ENCODE results near the gene ICE1. TPM values are rescaled to one million over a fixed set of nuclear protein-coding genes. Genes with fewer than 3 reads are reported as not detected.
"Not testable (repeated sequence)": the region's sequence is repeated elsewhere in the genome, so short reads cannot be mapped to it uniquely, and the experiment has no call there.

ICE1 gene
- total RNA-seq, result 11.6 TPM

GRCh38 chr5:5421961-5422818, at the start of gene ICE1:
Gene ICE1 (plus strand): TSS chr5:5422677. CDS start chr5:5422916, 239 bp downstream.
- peak; percentile 96 to 97 (median 97) for DNase-seq (ENCODE audit: low read depth in 2 of 3, low spot score in 2 of 3)

GRCh38 chr5:5372930-5373329, 49.5 kb upstream of the ICE1 start:
- no peak for DNase-seq (ENCODE audit: low read depth in 2 of 3, low spot score in 2 of 3)

GRCh38 chr5:5373351-5373989, 49.0 kb upstream of the ICE1 start:
- DNase-seq (ENCODE audit: low read depth in 2 of 3, low spot score in 2 of 3), result no peak

- no peak for DNase-seq (ENCODE audit: low read depth in 2 of 3, low spot score in 2 of 3)
Measured at GRCh38 chr5:5374009-5374715, 48.3 kb upstream of the ICE1 start.

GRCh38 chr5:5377780-5378179, 44.7 kb upstream of the ICE1 start:
- DNase-seq (ENCODE audit: low read depth in 2 of 3, low spot score in 2 of 3), result no peak

GRCh38 chr5:5378531-5378930, 43.9 kb upstream of the ICE1 start:
- no peak for DNase-seq (ENCODE audit: low read depth in 2 of 3, low spot score in 2 of 3)

- DNase-seq (ENCODE audit: low read depth in 2 of 3, low spot score in 2 of 3), result no peak
Measured at GRCh38 chr5:5380298-5380697, 42.2 kb upstream of the ICE1 start.

- no peak for DNase-seq (ENCODE audit: low read depth in 2 of 3, low spot score in 2 of 3)
Measured at GRCh38 chr5:5381310-5381913, 41.1 kb upstream of the ICE1 start.

GRCh38 chr5:5383461-5383860, 39.0 kb upstream of the ICE1 start:
- DNase-seq (ENCODE audit: low read depth in 2 of 3, low spot score in 2 of 3), result no peak

- DNase-seq (ENCODE audit: low read depth in 2 of 3, low spot score in 2 of 3), result no peak
Measured at GRCh38 chr5:5384660-5385330, 37.7 kb upstream of the ICE1 start.

- DNase-seq (ENCODE audit: low read depth in 2 of 3, low spot score in 2 of 3), result no peak
Measured at GRCh38 chr5:5385331-5385662, 37.2 kb upstream of the ICE1 start.

- DNase-seq (ENCODE audit: low read depth in 2 of 3, low spot score in 2 of 3), result no peak
Measured at GRCh38 chr5:5386329-5386728, 36.1 kb upstream of the ICE1 start.

GRCh38 chr5:5387192-5387591, 35.3 kb upstream of the ICE1 start:
- DNase-seq (ENCODE audit: low read depth in 2 of 3, low spot score in 2 of 3), result no peak

- no peak for DNase-seq (ENCODE audit: low read depth in 2 of 3, low spot score in 2 of 3)
Measured at GRCh38 chr5:5387777-5388176, 34.7 kb upstream of the ICE1 start.

GRCh38 chr5:5390121-5390869, 32.2 kb upstream of the ICE1 start:
- not testable (repeated sequence) for DNase-seq (ENCODE audit: low read depth in 2 of 3, low spot score in 2 of 3)

GRCh38 chr5:5392504-5392903, 30.0 kb upstream of the ICE1 start:
- DNase-seq (ENCODE audit: low read depth in 2 of 3, low spot score in 2 of 3), result not testable (repeated sequence)

GRCh38 chr5:5394384-5394986, 28.0 kb upstream of the ICE1 start:
- not testable (repeated sequence) for DNase-seq (ENCODE audit: low read depth in 2 of 3, low spot score in 2 of 3)

GRCh38 chr5:5395093-5395492, 27.4 kb upstream of the ICE1 start:
- DNase-seq (ENCODE audit: low read depth in 2 of 3, low spot score in 2 of 3), result not testable (repeated sequence)

- no peak for DNase-seq (ENCODE audit: low read depth in 2 of 3, low spot score in 2 of 3)
Measured at GRCh38 chr5:5398071-5398470, 24.4 kb upstream of the ICE1 start.

- no peak for DNase-seq (ENCODE audit: low read depth in 2 of 3, low spot score in 2 of 3)
Measured at GRCh38 chr5:5401095-5401494, 21.4 kb upstream of the ICE1 start.

Data from hematopoietic multipotent progenitor cell (in vitro differentiated cells).